ENCODE data around the gene EYS.

Gene EYS

GRCh38 chr6:64874776-64875175 lies 832.2 kb downstream of the EYS start:
- no peak overlapping the region for H3K4me3 ChIP-seq (ENCODE audit: low read depth, low read length)
- no peak for TF ChIP-seq CTCF (IDR thresholded peaks at IDR 0.05; ENCODE audit: low read depth, low read length)

GRCh38 chr6:64872633-64873032 lies 834.4 kb downstream of the EYS start:
- no peak overlapping the region for H3K4me3 ChIP-seq (ENCODE audit: low read depth, low read length)
- no peak for TF ChIP-seq CTCF (IDR thresholded peaks at IDR 0.05; ENCODE audit: low read depth, low read length)

GRCh38 chr6:64861039-64861651 lies 845.9 kb downstream of the EYS start:
- no peak for TF ChIP-seq CTCF (IDR thresholded peaks at IDR 0.05; ENCODE audit: low read depth, low read length)
- H3K4me3 ChIP-seq (ENCODE audit: low read depth, low read length): no peak overlapping the region

- TF ChIP-seq CTCF (IDR thresholded peaks at IDR 0.05; ENCODE audit: low read depth, low read length): no peak
- no peak overlapping the region for H3K4me3 ChIP-seq (ENCODE audit: low read depth, low read length)
Observed at GRCh38 chr6:64860203-64860602, 846.8 kb downstream of the EYS start.

GRCh38 chr6:64850121-64850520 lies 856.9 kb downstream of the EYS start:
- TF ChIP-seq CTCF (IDR thresholded peaks at IDR 0.05; ENCODE audit: low read depth, low read length): no peak
- H3K4me3 ChIP-seq (ENCODE audit: low read depth, low read length): no peak overlapping the region

GRCh38 chr6:64848467-64848866 lies 858.6 kb downstream of the EYS start:
- no peak for TF ChIP-seq CTCF (IDR thresholded peaks at IDR 0.05; ENCODE audit: low read depth, low read length)
- H3K4me3 ChIP-seq (ENCODE audit: low read depth, low read length): no peak overlapping the region

GRCh38 chr6:64847396-64847795 lies 859.6 kb downstream of the EYS start:
- TF ChIP-seq CTCF (IDR thresholded peaks at IDR 0.05; ENCODE audit: low read depth, low read length): no peak
- H3K4me3 ChIP-seq (ENCODE audit: low read depth, low read length): no peak overlapping the region
